Astrocyte (in vitro differentiated cells and primary cell): ENCODE results near the gene TAF3. TPM values are rescaled to one million over a fixed set of nuclear protein-coding genes. Genes with fewer than 3 reads are reported as not detected.

Experiments used
- DNase-seq: peaks from one replicate; pipeline ENCODE4 v3.0.0-alpha.2; 2010; ENCODE audit warnings: low read depth
- FAIRE-seq: peaks from 2 replicates; lab custom pipeline; 2011; peaks lifted over from hg19 to GRCh38; lab: Jason Lieb, UNC
- H2AFZ ChIP-seq: 2 replicates; pipeline ENCODE4 v1.6.0; 2012; ENCODE audit warnings: low read depth, low read length, inconsistent platforms
- H3K27ac ChIP-seq: 2 replicates; pipeline ENCODE4 v1.5.1; 2011; ENCODE audit warnings: low read depth, low read length, inconsistent platforms
- H3K27me3 ChIP-seq: 2 replicates; pipeline ENCODE4 v1.6.0; 2011; ENCODE audit warnings: low read length, inconsistent platforms; ENCODE audit not compliant: insufficient read depth
- H3K36me3 ChIP-seq: 2 replicates; pipeline ENCODE4 v1.5.1; 2011; ENCODE audit warnings: low read length, inconsistent platforms; ENCODE audit not compliant: insufficient read depth
- H3K4me1 ChIP-seq: 2 replicates; pipeline ENCODE4 v1.5.1; 2011; ENCODE audit warnings: low read length, inconsistent platforms; ENCODE audit not compliant: insufficient read depth
- H3K4me2 ChIP-seq: 2 replicates; pipeline ENCODE4 v1.6.0; 2012; ENCODE audit warnings: low read length, inconsistent platforms
- H3K4me3 ChIP-seq: 2 replicates; pipeline ENCODE4 v1.5.1; 2011; ENCODE audit warnings: low read depth, mild to moderate bottlenecking, low read length, inconsistent platforms; ENCODE audit not compliant: insufficient read depth
- H3K79me2 ChIP-seq: 2 replicates; pipeline ENCODE4 v1.6.0; 2012; ENCODE audit warnings: mild to moderate bottlenecking, low read length, inconsistent platforms; ENCODE audit not compliant: insufficient read depth
- H3K9ac ChIP-seq: 2 replicates; pipeline ENCODE4 v1.6.0; 2012; ENCODE audit warnings: mild to moderate bottlenecking, low read length, inconsistent platforms
- H3K9me3 ChIP-seq: 2 replicates; pipeline ENCODE4 v1.5.1; 2012; ENCODE audit warnings: low read depth, mild to moderate bottlenecking, low read length, inconsistent platforms; ENCODE audit not compliant: insufficient read depth
- H4K20me1 ChIP-seq: 2 replicates; pipeline ENCODE4 v1.6.0; 2012; ENCODE audit warnings: low read length, inconsistent platforms; ENCODE audit not compliant: insufficient read depth
- H3K27ac Mint-ChIP-seq: one replicate; pipeline ENCODE4 v1.8.0; 2021; ENCODE audit warnings: mild to moderate bottlenecking, mixed read lengths; ENCODE audit not compliant: unreplicated experiment
- H3K27me3 Mint-ChIP-seq: one replicate; pipeline ENCODE4 v1.8.0; 2021; ENCODE audit warnings: low read depth, mixed read lengths; ENCODE audit not compliant: unreplicated experiment
- H3K36me3 Mint-ChIP-seq: one replicate; pipeline ENCODE4 v1.8.0; 2021; ENCODE audit warnings: low read depth, mixed read lengths; ENCODE audit not compliant: unreplicated experiment
- H3K4me1 Mint-ChIP-seq: one replicate; pipeline ENCODE4 v1.8.0; 2021; ENCODE audit warnings: low read depth, mixed read lengths; ENCODE audit not compliant: unreplicated experiment
- H3K4me3 Mint-ChIP-seq: one replicate; pipeline ENCODE4 v1.8.0; 2021; ENCODE audit warnings: mild to moderate bottlenecking, moderate library complexity, mixed read lengths; ENCODE audit not compliant: unreplicated experiment
- H3K9me3 Mint-ChIP-seq: one replicate; pipeline ENCODE4 v1.8.0; 2021; ENCODE audit warnings: mild to moderate bottlenecking, mixed read lengths; ENCODE audit not compliant: unreplicated experiment
- EZH2 ChIP-seq: IDR thresholded peaks from 2 replicates; pipeline ENCODE4 v1.6.1; 2012; ENCODE audit warnings: mild to moderate bottlenecking, low read length, inconsistent platforms; ENCODE audit not compliant: insufficient read depth
- total RNA-seq: library from RNA; stranded (reverse); gene quantifications from 2 replicates; pipeline ENCODE4 v1.2.1, GENCODE V29; 2021
- TF ChIP-seq, protein P1 (sequence below): IDR thresholded peaks from 2 replicates; pipeline ENCODE4 v1.5.1; 2011; ENCODE audit warnings: low read depth, mild to moderate bottlenecking, inconsistent platforms, low read length, moderate library complexity; ENCODE audit not compliant: insufficient read depth

The TAF3 gene
- total RNA-seq, 1 donor from 2014 or later: 10.2 TPM

DNA sequence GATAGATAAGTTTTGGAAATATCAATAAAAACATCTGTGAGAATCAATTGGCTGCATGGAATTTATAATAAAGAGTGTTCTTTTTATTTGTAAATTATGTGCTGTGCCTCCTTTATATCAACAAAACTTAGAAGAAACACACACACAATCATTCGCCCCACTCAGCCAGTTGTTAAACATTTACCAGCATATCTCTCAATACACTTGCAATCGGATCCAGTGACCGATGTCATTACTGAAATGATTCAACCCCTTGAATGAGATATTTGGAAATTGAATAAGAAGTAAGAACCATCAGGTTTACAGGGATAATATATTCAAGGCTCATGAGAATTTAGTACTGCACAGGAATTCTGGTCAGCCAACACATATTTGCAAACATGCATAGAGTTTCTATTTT lies 35.6 kb downstream of the TAF3 start:
- H3K9ac ChIP-seq: no peak overlapping the region
- no peak overlapping the region for H2AFZ ChIP-seq
- H3K36me3 ChIP-seq: no peaks in the 10 kb centered on the region
- H4K20me1 ChIP-seq: no peaks in the 10 kb centered on the region
- Mint-ChIP-seq H3K9me3 (no peaks in the 10 kb centered on the region), H3K27ac (no peak overlapping the region), H3K4me3 (no peak overlapping the region), H3K27me3 (no peaks in the 10 kb centered on the region), H3K4me1 (peaks cover 30% of the 10 kb centered on the region), H3K36me3 (no peaks in the 10 kb centered on the region)
- H3K27ac ChIP-seq: no peak overlapping the region
- DNase-seq: no peak
- H3K4me2 ChIP-seq: no peak overlapping the region
- TF ChIP-seq EZH2: no peak
- TF ChIP-seq, protein P1, sequence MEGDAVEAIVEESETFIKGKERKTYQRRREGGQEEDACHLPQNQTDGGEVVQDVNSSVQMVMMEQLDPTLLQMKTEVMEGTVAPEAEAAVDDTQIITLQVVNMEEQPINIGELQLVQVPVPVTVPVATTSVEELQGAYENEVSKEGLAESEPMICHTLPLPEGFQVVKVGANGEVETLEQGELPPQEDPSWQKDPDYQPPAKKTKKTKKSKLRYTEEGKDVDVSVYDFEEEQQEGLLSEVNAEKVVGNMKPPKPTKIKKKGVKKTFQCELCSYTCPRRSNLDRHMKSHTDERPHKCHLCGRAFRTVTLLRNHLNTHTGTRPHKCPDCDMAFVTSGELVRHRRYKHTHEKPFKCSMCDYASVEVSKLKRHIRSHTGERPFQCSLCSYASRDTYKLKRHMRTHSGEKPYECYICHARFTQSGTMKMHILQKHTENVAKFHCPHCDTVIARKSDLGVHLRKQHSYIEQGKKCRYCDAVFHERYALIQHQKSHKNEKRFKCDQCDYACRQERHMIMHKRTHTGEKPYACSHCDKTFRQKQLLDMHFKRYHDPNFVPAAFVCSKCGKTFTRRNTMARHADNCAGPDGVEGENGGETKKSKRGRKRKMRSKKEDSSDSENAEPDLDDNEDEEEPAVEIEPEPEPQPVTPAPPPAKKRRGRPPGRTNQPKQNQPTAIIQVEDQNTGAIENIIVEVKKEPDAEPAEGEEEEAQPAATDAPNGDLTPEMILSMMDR: no peak
- H3K4me1 ChIP-seq: no peaks in the 10 kb centered on the region
- FAIRE-seq: no peak
- H3K27me3 ChIP-seq: no peaks in the 10 kb centered on the region
- no peak overlapping the region for H3K4me3 ChIP-seq
- peaks cover 8% of the 10 kb centered on the region for H3K79me2 ChIP-seq
- H3K9me3 ChIP-seq: no peaks in the 10 kb centered on the region

DNA sequence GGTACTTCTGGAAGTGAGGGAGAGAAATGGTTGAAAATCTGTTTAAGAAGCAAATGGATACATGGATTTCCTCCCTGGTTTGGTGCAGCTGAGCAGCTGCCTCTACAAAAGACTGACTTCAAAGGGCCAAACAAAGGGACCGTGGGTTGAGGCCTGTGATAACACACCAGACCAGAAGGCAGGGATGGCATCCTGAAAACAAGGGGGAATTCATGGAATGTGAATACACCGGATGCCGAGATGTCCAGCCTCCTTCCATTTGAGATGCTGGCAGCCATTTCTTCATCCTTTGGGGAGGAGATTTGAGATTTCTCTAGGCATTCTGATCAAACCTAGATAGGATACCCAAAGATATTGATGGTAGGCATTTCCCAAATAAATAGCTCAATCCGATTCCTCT lies 36.9 kb downstream of the TAF3 start:
- Histone ChIP-seq H3K4me1 (no peaks in the 10 kb centered on the region), H3K4me2 (no peak overlapping the region), H3K27ac (no peak overlapping the region), H3K9ac (no peak overlapping the region), H3K9me3 (no peaks in the 10 kb centered on the region), H4K20me1 (no peaks in the 10 kb centered on the region), H3K27me3 (no peaks in the 10 kb centered on the region), H2AFZ (no peak overlapping the region), H3K79me2 (peaks cover 5% of the 10 kb centered on the region), H3K4me3 (no peak overlapping the region), H3K36me3 (no peaks in the 10 kb centered on the region)
- DNase-seq (no peak), FAIRE-seq (no peak)
- TF ChIP-seq, protein P1: no peak
- Mint-ChIP-seq H3K4me3 (no peak overlapping the region), H3K27ac (peak overlapping the region; percentile 59), H3K36me3 (peaks cover 3% of the 10 kb centered on the region), H3K9me3 (peaks cover 5% of the 10 kb centered on the region), H3K4me1 (peaks cover 30% of the 10 kb centered on the region), H3K27me3 (no peaks in the 10 kb centered on the region)

DNA sequence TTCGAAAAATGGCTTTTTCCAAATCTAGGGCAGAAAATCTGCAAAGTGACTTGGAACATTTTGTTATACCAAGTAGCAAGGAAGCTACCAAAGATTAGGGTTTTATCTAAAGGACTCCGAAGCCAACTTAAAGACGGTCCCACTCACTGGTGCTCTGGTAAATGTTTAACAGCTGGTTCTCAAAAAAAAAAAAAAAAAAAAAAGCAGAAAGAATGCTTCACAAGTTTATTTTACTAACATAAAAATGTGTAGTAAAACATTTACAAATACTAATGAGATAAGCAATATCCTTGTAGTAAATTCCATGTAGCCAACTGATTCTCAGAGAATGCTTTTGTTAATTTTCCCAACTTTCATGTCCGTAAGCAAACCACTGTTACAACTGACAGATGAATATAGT lies 38.4 kb downstream of the TAF3 start:
- no peaks in the 10 kb centered on the region for H3K27me3 ChIP-seq
- no peak overlapping the region for H3K9ac ChIP-seq
- no peak overlapping the region for H3K27ac ChIP-seq
- H3K4me3 ChIP-seq: no peak overlapping the region
- no peak overlapping the region for H3K4me2 ChIP-seq
- TF ChIP-seq, protein P1: no peak
- no peak for TF ChIP-seq EZH2
- no peaks in the 10 kb centered on the region for H3K4me1 ChIP-seq
- H3K9me3 ChIP-seq: no peaks in the 10 kb centered on the region
- Mint-ChIP-seq H3K36me3 (peaks cover 4% of the 10 kb centered on the region), H3K27ac (no peak overlapping the region), H3K9me3 (peaks cover 7% of the 10 kb centered on the region), H3K27me3 (no peaks in the 10 kb centered on the region), H3K4me3 (no peak overlapping the region), H3K4me1 (peaks cover 30% of the 10 kb centered on the region)
- no peaks in the 10 kb centered on the region for H3K36me3 ChIP-seq
- H2AFZ ChIP-seq: no peak overlapping the region
- FAIRE-seq (no peak), DNase-seq (no peak)
- H3K79me2 ChIP-seq: peaks cover 5% of the 10 kb centered on the region
- H4K20me1 ChIP-seq: no peaks in the 10 kb centered on the region
